Body of pancreas (tissue), 4 donors: Measurements from ENCODE around the gene DNAJB12.

ENCODE experiments used
- POLR2A ChIP-seq, 3 donors: fragments of 450-650 bp; IDR thresholded peaks; one replicate each; pipeline ENCODE4 v1.6.1; 2016; ENCODE audit warnings: antibody characterized with exemption in 3 of 3, mild to moderate bottlenecking in 2 of 3
- TF ChIP-seq, protein P1 (sequence below), 7 experiments: fragments of 450-650 bp in 4 of 7; fragments of 200-600 bp in 3 of 7; sonication (generic) in 3 of 7; IDR thresholded peaks; one replicate each; pipeline ENCODE4 v1.5.1; 2016 to 2019; ENCODE audit warnings: antibody characterized with exemption in 7 of 7

DNA sequence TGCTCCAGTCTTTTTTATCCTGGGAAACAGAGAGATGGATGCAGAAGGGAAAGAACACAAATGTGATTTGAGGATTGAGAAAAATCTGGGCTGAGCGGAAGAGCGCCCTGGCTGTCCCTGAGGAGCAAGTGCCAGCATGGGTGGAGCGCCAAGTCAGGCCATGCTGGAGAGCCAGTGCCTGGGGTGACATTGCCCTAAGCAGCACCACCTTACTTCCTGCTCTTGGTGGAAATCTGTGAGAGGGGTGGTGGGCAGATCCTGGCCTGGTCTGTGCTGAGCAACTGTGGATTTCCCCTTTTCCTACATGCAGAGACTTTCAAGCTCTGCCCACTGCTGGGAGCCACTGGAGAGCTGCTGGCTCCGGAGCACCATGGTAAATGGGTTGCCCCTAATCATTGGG, 44.1 kb downstream of the DNAJB12 start:
- TF ChIP-seq, protein P1, sequence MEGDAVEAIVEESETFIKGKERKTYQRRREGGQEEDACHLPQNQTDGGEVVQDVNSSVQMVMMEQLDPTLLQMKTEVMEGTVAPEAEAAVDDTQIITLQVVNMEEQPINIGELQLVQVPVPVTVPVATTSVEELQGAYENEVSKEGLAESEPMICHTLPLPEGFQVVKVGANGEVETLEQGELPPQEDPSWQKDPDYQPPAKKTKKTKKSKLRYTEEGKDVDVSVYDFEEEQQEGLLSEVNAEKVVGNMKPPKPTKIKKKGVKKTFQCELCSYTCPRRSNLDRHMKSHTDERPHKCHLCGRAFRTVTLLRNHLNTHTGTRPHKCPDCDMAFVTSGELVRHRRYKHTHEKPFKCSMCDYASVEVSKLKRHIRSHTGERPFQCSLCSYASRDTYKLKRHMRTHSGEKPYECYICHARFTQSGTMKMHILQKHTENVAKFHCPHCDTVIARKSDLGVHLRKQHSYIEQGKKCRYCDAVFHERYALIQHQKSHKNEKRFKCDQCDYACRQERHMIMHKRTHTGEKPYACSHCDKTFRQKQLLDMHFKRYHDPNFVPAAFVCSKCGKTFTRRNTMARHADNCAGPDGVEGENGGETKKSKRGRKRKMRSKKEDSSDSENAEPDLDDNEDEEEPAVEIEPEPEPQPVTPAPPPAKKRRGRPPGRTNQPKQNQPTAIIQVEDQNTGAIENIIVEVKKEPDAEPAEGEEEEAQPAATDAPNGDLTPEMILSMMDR (IDR thresholded peaks at IDR 0.05), result no peak
- TF ChIP-seq POLR2A (IDR thresholded peaks at IDR 0.05), result no peak
